ENCODE measurements around the gene MIP.
"Not testable (repeated sequence)": the region's sequence is repeated elsewhere in the genome, so short reads cannot be mapped to it uniquely, and the experiment has no call there.

The MIP gene

DNA sequence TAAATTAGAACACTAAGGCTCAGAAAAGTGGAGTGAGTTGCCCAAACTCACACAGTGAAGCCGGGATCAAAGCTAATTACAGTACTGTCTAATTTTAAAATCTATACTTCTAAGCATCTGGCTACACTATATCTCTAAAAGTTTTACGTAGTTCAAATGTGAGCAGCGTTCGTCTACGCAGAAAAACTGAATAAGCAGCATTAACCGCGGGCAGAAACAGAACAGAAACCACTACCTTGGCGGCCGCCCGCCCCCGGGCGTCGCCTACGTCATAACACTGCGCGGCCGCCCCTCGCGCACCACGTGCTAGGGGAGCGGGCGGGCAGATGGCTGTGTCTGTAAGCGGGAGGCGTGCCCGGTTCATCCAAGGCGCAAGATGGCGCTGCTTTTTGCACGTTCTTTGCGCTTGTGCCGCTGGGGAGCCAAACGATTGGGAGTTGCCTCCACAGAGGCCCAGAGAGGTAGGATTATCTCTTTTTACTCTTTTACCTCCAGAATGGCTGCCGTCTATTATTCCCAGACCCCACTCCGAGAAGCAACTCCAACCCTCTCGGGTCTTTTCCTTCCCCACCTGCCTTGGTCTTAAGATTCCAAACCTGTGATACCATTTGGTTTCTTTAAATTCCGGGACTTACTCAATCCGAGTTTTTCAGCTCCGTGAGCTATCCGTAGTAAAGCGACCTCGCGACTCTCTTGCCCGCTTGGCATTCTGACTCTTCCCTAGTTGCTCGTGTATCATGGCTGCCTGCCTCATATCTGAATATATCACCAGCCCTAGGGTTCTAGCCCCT, 14.0 kb upstream of the MIP start, which contains the start of gene SPRYD4:
Gene SPRYD4 (plus strand): TSS at position 363 of the 791 bp plus-strand sequence. CDS start 14 bp downstream, at position 377.
- peak; percentile 65 to 96 (median 90) for DNase-seq

DNA sequence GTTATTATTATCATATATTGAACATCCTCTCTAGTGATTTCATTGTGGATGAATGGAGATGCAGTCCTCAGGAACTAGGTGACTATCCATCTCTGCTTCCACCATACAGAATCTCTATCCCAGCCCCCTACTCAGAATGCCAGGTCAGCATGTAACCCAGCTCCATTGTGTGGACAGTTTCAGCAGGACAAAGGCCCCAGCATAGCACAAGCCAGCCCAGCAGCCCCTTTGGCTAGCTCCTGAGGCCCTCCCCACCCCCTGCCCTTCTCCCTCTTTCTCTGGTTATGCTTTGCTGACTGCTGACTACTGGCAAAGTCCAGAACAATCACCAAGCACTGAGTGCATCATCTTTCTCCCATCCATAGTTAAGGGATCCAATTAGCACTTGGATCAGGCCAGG, 8.1 kb upstream of the MIP start:
- DNase-seq = no peak

DNA sequence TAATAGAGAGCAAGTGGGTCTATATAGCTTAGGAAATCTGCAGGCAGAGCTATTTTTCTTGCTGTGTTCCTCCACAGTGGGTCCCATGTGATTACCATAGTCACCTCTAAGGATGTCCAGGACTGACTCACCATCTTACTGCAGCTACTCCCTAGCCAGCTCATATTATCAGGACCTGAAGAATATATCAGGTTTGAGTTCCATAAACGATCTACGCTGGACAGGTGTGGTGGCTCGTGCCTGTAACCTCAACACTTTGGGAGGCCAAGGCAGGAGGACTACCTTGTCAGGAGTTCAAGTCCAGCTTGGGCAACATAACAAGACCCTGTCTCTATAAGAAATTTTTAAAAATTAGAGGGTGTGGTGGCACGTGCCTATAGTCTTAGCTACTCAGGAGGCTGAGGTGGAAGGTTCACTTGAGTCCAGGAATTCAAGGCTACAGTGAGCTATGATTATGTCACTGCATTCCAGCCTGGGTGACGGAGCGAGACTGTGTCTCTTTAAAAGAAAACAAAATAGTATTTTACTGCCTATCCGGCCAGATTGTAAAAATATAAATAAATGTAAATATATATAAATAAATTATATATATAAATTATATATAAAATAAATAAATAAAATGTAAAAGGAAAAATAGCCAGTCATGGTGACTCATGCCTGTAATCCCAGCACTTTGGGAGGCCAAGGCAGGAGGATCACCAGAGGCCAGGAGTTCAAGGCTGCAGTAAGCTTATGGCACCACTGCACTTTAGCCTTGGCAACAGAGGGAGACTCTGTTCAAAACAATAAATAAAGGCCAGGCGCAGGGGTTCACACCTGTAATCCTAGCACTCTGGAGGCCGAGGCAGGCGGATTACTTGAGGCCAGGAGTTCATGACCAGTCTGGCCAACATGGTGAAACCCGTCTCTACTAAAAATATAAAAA, 7.0 kb upstream of the MIP start:
- DNase-seq = no peak

DNA sequence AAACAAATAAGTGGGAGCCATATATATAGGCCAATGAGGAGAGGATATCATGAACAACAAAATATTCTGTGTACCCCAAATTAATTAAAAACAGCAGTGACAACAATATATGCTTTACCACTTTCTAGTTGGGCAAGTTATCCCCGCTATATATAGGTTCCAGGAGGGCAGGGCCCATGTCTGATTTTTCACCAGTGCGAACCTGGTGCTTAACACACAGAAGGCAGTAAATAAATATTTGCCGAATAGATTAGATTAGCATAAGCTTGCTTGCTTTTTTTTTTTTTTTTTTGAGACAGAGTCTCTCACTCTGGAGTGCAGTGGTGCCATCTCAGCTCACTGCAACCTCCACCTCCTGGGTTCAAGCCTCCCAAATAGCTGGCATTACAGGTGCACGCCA, 3.4 kb upstream of the MIP start:
- DNase-seq = no peak

DNA sequence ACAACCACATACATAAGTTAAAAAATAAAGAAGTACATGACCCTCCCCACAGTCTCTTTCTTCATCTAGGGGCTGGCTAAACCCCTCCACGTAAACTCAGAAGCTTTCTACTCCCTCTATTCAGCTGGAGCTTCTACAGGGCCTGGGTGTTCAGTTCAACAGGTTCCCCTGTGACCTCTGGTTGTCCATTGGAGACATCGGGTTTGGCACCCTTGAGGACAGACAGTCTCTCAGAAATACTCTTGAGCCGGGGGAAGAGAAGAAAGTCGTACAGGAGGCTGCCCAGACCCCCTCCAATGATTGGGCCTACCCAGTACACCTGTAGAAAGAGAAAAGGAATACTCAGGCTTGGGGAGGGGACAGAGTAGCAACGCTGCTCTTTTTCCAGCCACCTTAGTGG, 3.3 kb downstream of the MIP start:
- DNase-seq = no peak

DNA sequence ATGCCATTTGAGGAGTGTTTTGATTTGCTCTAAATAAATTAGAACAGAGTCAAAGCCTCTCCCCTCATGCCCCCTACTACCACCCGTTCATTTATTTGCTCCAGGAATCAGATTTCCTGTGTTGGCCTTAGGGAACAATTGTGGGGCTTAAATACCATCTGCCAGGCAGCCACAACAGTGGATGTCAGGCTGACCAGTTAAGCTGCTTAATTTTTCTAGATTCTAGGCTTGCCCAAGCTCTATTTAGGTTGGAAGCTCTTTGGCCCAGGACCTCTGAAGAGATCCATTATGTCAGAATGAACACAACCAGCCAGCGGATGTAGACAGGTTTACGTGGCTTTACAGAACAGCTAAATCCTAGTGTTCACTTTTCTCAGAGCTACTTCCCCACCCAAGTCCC, 4.2 kb downstream of the MIP start:
- DNase-seq = no peak

DNA sequence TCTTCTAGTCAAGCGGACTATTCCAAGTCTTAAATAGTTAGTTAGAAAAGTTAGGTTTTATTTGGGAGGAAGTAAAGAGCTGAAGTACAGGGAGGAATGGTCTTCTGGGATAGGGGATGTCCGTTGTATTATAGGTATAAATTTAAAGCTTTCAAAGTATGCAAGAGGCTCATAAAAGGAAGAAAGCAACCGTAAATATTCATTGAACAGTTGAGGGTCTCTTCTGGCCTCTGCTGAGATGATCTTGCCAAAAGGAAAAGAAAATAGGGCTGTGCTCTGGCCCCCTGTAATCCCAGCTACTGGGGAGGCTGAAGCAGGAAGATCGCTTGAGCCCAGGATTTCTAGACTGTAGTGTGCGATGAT, 4.9 kb downstream of the MIP start:
- DNase-seq = no peak

DNA sequence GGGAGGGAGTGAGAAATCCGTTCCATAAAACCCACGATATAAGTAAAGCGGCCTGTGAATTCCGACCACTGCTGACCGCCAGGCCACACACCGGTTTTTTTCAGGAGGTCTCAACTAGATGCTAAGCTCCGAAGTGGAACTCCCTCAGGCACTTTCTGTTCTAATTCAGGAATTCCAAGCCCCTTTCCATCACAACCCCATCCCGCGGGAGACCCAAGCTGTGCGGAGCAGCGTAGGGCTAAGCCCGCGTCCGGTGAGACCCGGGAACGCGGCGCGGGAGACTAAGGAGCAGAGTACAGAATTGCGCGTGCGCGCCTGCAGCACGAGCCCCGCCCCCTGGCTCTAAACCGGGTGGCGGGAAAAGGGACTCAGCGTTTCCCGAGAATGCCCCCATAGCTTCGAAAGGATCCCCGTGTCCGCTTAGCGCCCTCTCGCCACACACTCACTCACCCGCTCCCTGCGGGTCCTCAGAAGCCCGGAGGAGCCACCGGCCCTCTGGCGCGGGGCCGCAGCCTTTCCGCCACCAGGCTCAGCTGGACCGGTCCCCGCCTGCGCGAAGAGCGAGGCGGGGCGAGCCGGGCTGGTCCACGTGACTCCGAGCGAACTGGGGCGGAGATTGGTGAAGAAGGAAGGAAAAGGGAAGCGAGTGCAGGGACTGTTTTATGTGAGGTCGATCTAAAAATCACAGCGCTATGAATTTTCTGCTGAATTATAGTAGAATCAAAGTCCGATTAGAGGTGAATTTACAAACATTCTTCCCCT, 5.4 kb downstream of the MIP start, which contains the start of gene TIMELESS:
Gene TIMELESS (minus strand): TSS at position 567 of the 762 bp plus-strand sequence. CDS start 15,256 bp downstream, outside the sequence.
- peak in 57 of 58 donors; percentile 70 to 99 (median 91) for DNase-seq

DNA sequence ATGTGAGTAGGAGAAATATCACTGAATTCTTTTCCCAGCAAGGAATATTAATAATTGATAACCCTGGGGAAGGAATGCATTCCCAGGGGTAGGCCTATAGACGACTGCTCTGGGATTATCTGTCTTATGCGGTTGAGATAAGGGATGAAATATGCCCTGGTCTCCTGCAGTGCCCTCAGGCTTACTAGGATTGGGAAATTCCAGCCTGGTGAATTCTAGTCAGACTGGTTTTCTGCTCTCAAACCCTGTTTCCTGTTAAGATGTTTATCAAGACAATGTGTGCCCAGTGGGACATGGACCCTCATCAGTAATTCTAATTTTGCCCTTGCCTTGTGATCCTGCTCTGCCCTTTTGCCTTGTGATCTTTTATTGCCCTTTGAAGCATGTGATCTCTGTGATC, 11.2 kb downstream of the MIP start:
- not testable (repeated sequence) for DNase-seq

DNA sequence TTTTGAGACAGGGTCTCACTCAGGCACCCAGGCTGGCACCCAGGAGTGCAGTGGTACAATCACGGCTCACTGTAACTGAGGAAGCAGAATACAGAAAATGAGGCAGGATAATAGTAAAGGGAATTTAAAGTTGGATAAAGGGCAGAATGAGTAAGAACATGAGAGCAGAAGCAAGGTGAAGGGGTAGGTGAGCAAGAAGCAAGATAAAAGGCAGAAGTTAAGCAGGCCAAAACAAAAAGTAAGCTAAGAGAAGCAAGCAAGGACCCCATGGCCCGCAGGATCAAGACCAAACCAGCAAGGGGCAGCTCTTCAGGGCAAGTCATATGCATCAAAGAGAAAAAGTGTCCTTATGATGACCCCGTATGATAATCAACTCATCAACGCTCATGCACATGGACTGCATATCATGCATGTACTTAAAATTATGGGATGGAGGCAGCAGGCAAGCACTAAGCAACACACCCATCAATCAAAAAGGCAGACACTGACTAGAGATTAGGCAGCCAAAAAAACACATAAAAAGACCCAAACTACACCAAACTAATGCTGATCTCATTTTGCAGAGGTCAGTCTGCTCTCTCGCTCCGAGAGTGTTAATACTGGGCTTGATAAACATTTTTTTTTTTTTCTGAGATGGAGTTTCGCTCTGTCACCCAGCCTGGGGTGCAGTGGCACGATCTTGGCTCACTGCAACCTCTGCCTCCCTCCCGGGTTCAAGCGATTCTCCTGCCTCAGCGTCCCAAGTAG, 16.9 kb downstream of the MIP start:
- DNase-seq = no peak

DNA sequence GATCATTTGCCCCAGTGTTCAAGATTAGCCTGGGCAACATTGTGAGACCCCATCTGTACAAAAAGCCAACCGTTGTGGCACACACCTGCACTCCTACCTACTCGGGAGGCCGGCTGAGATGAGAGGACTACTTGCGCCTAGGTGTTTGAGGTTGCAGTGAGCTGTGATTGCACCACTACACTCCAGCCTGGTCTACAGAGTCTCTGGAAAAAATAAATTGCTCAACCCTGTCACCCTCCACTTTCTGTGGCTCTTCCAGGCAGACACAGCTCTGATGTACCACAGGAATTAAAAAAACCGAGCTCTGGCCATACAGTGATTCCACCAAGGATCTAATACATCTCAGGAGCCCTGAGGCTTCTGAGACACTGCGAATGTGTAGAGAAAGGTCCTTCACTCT, 19.6 kb downstream of the MIP start:
- DNase-seq = no peak

DNA sequence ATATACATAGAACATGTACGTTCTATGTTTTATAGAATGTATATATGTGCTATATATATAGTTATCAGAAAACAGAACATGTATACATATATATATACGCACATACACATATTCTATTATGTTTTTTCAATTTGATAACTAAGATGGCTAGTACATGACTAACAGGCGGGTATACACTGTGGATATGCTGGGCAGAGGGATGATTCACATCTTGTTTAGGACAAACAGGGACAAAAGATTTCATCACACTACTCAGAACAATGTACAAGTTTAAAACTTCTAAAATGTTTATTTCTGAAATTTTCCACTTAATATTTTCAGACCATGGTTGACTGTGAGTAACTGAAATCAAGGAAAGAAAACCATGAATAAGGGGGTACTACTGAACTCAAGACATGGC, 22.6 kb downstream of the MIP start:
- DNase-seq = no peak

DNA sequence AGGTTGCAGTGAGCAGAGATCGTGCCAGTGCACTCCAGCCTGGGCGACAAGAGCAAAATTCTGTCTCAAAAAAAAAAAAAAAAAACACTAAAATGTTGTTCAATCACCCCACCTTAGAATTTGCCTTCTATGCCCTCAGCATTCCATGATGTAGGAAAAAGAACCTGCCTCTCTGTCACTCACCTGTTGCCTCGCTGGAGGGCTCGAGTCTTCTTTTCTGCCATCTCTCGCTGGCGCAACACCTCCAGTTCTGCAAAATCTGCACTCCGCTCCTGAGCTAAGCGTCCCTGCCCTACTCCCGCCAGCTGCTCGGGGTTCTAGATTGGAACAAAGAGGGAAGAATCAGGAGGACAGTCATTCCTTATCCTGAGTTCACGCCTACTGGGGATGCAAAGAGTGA, 23.2 kb downstream of the MIP start:
- DNase-seq = no peak

DNA sequence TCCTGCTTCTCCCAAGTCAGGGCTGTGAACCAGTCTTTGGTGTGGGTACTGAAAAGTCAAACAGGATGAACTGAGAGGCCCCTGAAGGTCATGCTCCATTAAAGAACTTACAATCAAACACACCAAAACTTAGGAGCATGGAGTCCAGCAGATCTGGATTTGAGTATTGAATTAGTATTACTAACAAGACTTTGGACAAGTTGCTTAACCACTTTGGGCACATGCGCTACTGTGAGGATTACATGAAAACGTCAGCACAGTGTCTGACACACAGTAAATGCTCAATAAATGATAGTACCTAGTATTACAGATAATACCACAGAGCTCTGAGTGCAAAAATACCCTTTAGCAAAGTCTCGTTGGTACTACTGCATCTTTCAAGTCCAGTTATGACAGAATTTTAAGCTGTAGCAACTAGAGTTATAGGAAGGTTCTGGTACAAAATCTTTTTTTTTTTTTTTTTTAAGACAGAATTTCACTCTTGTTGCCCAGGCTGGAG, 28.5 kb downstream of the MIP start:
- no peak for DNase-seq

DNA sequence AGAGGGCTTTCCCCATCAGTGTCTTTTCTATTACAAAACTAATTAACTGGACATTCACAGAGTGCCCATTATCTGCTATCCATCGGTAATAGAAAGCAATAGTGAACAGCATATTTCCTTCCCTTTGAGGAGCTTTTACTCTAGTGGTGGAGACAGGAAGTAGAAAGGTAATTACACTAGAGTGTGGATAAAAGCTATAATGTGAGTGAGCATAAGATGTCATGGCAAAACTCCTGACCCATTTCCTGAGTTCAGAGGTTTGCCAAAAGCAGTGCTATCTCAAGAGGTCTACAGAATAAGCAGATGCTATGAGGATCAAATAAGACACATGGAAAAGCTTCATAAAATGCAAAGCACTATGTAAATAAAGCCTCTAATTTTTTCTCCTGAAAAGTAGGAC, 29.3 kb downstream of the MIP start:
- DNase-seq = no peak

DNA sequence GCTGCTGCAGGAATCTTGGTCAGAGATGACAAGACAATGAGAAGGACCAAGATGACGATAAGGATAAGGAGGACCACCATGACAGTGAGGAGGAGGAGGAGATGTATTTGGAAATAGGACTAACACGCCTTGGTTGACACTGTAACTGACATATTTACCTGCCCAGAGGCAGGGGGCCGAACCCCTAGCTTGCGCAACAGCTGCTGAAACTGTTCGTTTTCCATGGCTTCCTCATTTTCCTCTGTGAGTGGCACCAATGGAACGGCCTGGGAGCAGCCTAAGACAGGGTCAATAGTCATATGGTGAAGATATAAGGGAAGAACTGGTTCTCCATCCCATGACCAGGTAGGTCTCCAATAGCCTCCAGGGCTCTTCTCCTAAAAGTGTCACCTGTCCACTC, 34.0 kb downstream of the MIP start:
- DNase-seq = no peak

DNA sequence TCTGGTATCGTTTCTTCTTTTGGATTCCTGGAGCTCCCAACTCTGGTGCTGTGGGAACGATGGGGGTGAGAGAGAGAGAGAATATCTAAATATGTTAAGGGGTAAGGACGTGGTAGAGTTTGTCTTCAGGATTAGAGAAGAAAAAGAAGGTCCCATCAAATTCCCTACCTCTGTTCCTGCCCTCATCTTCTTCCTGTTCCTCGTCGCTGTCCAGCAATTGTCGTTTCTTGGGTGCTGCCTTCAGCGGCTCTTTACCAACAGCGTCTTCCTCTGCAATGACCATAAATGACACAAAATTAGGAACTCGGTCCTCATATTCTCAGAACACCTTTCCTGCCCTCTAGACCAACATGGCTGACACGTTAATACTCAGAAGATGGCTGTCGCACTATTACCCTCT, 36.7 kb downstream of the MIP start:
- no peak for DNase-seq

DNA sequence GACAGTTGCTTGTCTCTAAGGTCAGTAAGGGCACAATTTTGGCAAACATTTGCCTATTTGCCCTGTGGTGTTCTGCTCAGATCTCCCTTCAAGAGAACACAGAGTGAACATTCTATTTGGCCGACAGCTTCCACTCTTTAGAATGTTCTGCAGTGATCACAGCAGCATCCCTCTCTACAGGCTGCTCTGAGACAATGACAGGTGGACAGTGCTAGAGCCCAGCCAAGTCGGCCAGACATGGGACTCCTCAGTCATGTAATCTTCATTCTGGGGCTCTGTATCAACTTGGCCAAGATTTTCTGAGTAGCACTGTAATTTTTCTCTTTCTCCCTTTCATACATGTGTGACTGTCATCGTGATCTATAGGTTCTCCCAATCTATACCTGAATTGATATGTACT, 40.1 kb downstream of the MIP start:
- no peak for DNase-seq

DNA sequence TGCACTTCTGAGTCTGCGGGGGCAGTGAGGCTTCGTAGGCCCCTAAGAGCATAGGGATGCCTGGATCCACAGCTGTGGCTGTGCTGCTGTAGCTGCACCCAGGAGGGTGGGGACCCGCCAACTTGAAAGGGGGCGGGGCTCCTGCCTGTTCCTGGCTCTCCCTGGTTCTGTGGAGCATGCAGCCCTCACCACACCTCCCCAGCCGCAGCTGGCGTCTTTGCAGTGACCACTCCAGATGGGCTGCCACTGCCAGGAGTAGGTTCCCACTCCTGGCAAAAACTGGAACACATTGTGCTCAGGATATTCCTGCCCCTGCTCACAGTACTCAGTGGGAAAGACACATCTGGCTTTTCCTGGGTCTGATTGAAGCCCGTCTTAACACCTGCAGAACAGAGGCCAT, 41.1 kb downstream of the MIP start:
- no peak for DNase-seq

DNA sequence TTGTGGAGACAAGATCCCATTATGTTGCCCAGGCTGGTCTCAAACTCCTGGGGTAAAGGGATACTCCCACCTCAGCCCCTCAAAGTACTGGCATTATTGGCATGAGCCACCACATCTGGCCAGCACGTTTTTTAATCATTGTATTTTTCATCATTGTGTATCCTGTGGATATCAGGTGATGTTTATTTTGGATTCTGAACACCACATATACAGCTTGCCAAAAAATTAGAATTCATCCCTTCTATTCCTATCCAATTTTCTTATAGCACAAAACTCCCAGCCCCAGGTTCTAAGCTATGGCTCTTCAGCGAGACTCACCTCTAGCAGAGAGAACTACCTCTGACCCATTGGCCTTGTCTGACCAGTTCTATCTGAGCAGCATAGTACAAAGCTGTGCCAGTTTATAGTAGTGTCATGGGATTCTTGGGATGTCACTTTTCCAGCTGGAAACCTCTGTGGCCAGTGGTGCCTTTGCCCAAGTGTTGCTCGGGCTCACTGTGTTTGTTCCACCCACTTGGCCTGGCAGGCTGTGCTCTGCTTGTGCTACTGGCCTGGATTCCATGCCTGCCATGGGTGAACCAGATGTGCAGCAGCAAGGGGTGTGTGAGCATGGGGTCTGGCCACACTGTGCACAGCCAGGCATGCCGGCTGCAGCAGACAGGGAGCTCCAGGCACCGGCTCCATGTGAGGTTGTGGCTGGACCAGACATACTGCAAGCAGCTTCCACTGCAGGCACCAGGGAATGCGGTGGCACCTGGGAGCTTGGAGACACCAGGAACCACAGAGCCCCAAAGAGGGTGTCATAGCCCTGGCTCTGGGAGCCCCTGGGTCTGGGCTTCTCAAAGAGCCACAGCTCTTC, 42.4 kb downstream of the MIP start:
- DNase-seq = no peak

Data from anterior cingulate cortex (tissue), 58 donors.